SH-SY5Y (cell line): ENCODE measurements around the gene FKBP1B.
A peak's percentile ranks its signal among the peaks of the same experiment; 100 is the strongest.

Experiments used
- GATA2 ChIP-seq: IDR thresholded peaks from 2 replicates; pipeline ENCODE4 v1.6.1; 2011; ENCODE audit warnings: mild to moderate bottlenecking, low read depth, low read length
- GATA3 ChIP-seq: IDR thresholded peaks from 2 replicates; pipeline ENCODE4 v1.6.1; 2011; ENCODE audit warnings: low read depth, mild to moderate bottlenecking, low read length, moderate library complexity

FKBP1B gene

DNA sequence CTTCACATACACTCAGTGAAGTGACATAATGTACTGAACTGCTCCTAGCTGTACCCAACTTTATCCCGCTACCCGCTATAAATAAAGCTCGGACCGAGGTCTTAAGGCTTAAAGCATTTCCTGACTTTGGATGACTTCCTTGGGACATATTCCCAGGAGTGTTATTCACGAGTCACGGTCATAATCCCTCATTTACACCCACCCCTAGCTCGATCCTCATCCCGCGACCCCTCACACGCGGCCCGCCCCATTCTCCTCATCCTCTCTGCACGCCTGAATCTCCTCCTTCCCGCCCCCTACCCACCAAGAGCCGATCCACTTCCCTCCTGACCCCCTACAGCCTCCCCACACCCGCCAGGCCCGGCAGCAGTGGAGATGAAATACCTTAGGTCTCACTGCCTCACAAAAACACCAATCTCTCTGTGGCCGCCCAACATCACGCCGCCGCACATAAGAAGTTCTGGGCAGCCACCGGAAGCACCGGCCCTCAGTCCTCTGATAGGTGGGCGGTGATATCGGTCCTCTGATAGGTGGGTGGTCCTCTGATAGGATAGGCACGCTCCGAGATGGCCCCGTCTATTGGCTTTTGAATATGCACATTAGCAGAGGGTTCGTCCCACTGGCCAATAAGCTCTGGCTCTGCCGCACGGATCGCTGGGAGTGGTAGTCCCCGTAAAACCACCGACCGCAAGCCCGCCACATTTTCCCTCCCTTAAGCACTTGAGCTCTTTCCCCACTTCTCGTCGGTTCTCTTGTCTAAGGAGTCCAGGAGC, 2.4 kb upstream of the FKBP1B start, which contains the start of gene WDCP:
Gene WDCP, minus strand, starts transcription at position 462 of the 773 bp plus-strand sequence. CDS start 7,897 bp downstream, outside the sequence.
- TF ChIP-seq GATA3 (no peak), GATA2 (no peak)

GRCh38 chr2:24047703-24048033, 1.9 kb upstream of the FKBP1B start:
- TF ChIP-seq GATA3 (no peak), GATA2 (no peak)

- TF ChIP-seq GATA2 (peak; percentile 38; the same call in 1 of the 2 replicates), GATA3 (no peak)
Observed at GRCh38 chr2:24048769-24049484, 614 bp upstream of the FKBP1B start.

DNA sequence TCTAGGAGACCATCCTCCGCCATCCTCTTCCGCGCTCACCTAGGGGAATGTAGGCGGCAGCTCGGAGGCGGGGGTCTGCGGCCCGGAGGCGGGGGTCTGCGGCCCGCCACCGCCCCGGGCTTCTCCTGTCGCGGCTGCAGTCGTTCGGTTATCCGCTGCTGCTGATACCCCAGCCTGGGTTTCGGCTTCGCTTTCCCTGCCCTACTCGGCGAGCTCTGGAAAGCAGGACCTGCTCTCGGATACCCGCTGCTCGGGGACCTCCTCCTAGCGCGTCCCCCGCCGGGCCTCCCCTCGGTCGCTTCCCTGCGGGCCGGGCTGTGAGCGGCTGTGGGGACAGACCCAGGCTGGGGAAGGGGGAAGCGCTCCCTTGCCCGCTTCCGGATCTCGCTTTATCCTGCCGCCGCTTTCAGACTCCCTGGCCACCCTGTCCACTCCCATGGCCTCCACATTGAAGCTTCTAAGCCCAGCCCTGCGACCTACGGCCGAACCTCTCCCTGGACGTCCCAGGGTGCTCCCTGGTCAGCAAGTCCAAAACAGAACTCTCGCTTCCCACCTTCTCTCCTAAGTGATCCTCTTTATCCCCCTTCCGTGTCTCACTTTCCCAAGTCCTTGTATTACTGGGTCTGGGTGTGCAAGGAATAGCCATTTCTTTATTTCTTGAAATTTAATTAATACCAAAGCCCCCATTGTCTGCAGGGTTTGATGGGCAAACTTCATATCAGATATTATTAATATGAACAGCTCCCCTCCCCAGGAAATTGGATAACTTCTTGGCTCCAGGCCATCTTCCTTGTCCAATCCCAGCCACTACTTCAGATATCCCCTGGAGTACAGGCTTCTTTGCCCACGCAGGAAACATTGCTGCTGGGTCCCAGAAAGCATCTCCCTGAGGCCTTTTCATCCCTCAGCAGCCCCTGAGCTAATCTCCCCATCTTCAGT, 769 bp downstream of the FKBP1B start:
- TF ChIP-seq GATA3 (no peak), GATA2 (no peak; the same call in 1 of the 2 replicates)

DNA sequence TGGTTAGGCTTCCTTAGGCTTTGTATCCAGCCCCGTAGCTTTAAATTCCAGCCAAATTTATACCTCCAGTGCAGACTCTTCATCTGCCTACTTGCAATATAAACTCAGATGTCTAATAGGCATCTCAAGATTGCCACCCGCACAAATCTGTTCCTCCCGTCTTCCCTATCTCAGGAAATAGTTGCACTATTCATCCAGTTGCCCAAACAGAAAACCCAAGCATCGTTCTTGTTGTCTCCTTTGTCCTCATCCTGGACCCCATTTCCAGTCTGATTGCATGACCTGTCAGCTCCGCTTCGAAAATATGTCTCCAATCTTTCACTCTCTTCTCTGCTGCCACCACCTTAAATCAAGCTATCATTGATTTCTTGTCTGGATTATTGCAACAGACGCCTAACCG, 2.3 kb downstream of the FKBP1B start:
- no peak for TF ChIP-seq GATA3
- TF ChIP-seq GATA2: no peak

- TF ChIP-seq GATA3: no peak
- TF ChIP-seq GATA2: no peak
Observed at GRCh38 chr2:24052951-24053350, 3.4 kb downstream of the FKBP1B start.

GRCh38 chr2:24054366-24055010, 4.9 kb downstream of the FKBP1B start:
- TF ChIP-seq GATA2: no peak

DNA sequence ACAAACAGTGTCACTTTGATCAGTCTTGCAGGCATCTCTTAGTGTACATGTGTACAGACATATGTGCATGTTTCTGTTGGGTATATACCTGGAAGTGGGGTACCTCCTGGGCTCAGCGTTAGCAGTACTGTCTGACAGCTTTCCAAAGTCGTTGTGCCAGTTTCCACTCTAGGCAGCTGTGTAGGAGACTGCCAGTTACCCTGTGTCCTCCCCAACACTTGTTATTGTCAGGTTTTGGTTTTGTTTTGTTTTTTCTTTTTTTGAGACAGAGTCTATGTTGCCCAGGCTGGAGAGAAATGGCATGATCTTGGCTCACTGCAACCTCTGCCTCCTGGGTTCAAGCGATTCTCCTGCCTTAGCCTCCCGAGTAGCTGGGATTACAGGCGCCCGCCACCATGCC, 6.2 kb downstream of the FKBP1B start:
- TF ChIP-seq GATA3: no peak
- TF ChIP-seq GATA2: no peak

DNA sequence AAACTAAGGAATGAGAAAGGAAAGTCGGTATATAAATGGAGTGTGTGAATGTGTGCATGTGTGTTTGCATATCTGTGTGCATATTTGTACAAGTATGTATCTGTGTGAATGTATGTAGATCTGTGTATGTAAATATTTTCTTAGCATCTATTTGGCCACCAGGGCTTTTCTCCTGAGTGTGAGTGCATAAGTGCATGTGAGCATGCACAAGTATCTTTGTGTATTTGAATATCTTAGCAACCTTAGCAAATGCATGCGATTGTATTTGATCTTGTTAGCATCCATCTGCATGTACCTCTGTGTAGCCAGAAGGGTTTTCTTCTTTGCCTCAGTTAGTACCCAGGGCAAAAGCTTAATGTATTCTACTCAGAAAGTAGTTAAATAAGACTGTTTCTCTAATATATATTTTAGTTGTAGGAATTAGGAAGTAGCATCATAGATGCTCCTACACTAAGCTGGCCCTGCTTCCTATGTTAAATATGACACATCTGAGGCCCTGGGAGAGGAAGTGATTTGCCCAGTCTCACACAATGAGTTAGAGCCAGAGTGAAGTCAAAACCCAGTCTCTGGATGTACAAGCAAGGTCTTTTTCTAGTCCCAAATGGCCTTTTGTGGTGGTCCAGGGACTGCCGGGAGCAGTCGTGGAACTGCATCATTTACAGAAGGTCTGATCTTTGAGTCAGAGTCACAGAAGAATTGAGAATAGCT, 9.2 kb downstream of the FKBP1B start:
- no peak for TF ChIP-seq GATA3
- no peak for TF ChIP-seq GATA2

- no peak for TF ChIP-seq GATA3
- no peak for TF ChIP-seq GATA2
Observed at GRCh38 chr2:24065341-24065740, 15.8 kb downstream of the FKBP1B start.

- no peak for TF ChIP-seq GATA3
- no peak for TF ChIP-seq GATA2
Observed at GRCh38 chr2:24072259-24072658, 22.7 kb downstream of the FKBP1B start.

- no peak for TF ChIP-seq GATA2
- no peak for TF ChIP-seq GATA3
Observed at GRCh38 chr2:24073816-24074215, 24.3 kb downstream of the FKBP1B start.

- TF ChIP-seq GATA2 (no peak), GATA3 (no peak)
Observed at GRCh38 chr2:24075259-24075658, 25.7 kb downstream of the FKBP1B start.
